Measurements from ENCODE around the gene NLRP13. TPM values are rescaled to one million over a fixed set of nuclear protein-coding genes. Genes with fewer than 3 reads are reported as not detected.

The NLRP13 gene
- total and polyA plus RNA-seq, 9 of the 15 experiments (the other 6 are each of a cell fraction or from before 2014, with no cell fraction given): not detected

- H2AFZ ChIP-seq (ENCODE audit: low read depth, low read length): no peak overlapping the region
- CTCF ChIA-PET (ENCODE audit: low intra/inter-chr PET ratio): no interaction called here
- H3K9me1 ChIP-seq (ENCODE audit: control insufficient read depth, insufficient read depth, low read length): no peaks in the 10 kb centered on the region
- ATAC-seq: no peak
- no peaks in the 10 kb centered on the region for H3K4me1 ChIP-seq (replicated peaks in 1 of 2; ENCODE audit: control insufficient read depth in 2 of 2, insufficient read depth in 2 of 2, low read length in 2 of 2)
- BruUV-seq (replicated peaks): no TSS peak
- H3K36me3 ChIP-seq (ENCODE audit: control insufficient read depth, insufficient read depth, low read length): no peaks in the 10 kb centered on the region
- DNase-seq (ENCODE audit: extremely low read depth in 1 of 4, low spot score in 3 of 4): no peak
- no peak for TF ChIP-seq MEF2A (IDR thresholded peaks at IDR 0.05; ENCODE audit: control insufficient read depth, low read depth, low read length)
- TF ChIP-seq ARHGAP35 (IDR thresholded peaks at IDR 0.05; ENCODE audit: partially characterized antibody): no peak
- TF ChIP-seq NFXL1 (CRISPR knock-in tag; IDR thresholded peaks at IDR 0.05): no peak
- no peak for TF ChIP-seq EP300 (IDR thresholded peaks at IDR 0.05; ENCODE audit: low read length)
- H3K9me3 ChIP-seq (replicated peaks; ENCODE audit: control insufficient read depth, insufficient read depth, low read depth, low read length): no peaks in the 10 kb centered on the region
- WGBS (ENCODE audit: insufficient coverage, low coverage, missing lambda C conversion rate): 0% methylated on average over 7 of the region's 7 CpGs
- POLR2A ChIA-PET: no interaction called here
- no peak overlapping the region for H3K27ac ChIP-seq (ENCODE audit: extremely low read depth, low read depth, low read length)
- H3K9ac ChIP-seq (ENCODE audit: insufficient read depth in 1 of 2, low read depth in 2 of 2, low read length in 2 of 2): no peak overlapping the region
- FAIRE-seq: no peak
- H3K27me3 ChIP-seq (ENCODE audit: control insufficient read depth in 2 of 2, insufficient read depth in 2 of 2, low read length in 2 of 2): no peaks in the 10 kb centered on the region
- intact Hi-C loops (cut with micrococcal nuclease) (no loop called here), in situ Hi-C loops (cut with MboI) (no loop called here)
- H3K4me3 ChIP-seq: no peak overlapping the region
- no peak overlapping the region for H3K4me2 ChIP-seq (ENCODE audit: insufficient read depth, low read length)
- no peaks in the 10 kb centered on the region for H3K79me2 ChIP-seq (ENCODE audit: control insufficient read depth, insufficient read depth, low read length)
- no peaks in the 10 kb centered on the region for H4K20me1 ChIP-seq (replicated peaks; ENCODE audit: control insufficient read depth, insufficient read depth, low read length)
Measured at GRCh38 chr19:55912916-55913315, 19.2 kb downstream of the NLRP13 start.

GRCh38 chr19:55909801-55910200 lies 22.3 kb downstream of the NLRP13 start:
- FAIRE-seq (no peak), DNase-seq (ENCODE audit: extremely low read depth in 1 of 4, low spot score in 3 of 4) (no peak), ATAC-seq (no peak)
- no peak overlapping the region for H3K27ac ChIP-seq (ENCODE audit: extremely low read depth, low read depth, low read length)
- in situ Hi-C loops (cut with MboI) (no loop called here), intact Hi-C loops (cut with micrococcal nuclease) (no loop called here)
- 0% methylated on average over 2 of the region's 2 CpGs for WGBS (ENCODE audit: insufficient coverage, low coverage, missing lambda C conversion rate)
- no peaks in the 10 kb centered on the region for H3K36me3 ChIP-seq (ENCODE audit: control insufficient read depth, insufficient read depth, low read length)
- no peaks in the 10 kb centered on the region for H3K9me3 ChIP-seq (replicated peaks; ENCODE audit: control insufficient read depth, insufficient read depth, low read depth, low read length)
- no peaks in the 10 kb centered on the region for H3K79me2 ChIP-seq (ENCODE audit: control insufficient read depth, insufficient read depth, low read length)
- no peaks in the 10 kb centered on the region for H3K9me1 ChIP-seq (ENCODE audit: control insufficient read depth, insufficient read depth, low read length)
- H2AFZ ChIP-seq (ENCODE audit: low read depth, low read length): no peak overlapping the region
- H3K4me3 ChIP-seq: no peak overlapping the region
- no peaks in the 10 kb centered on the region for H4K20me1 ChIP-seq (replicated peaks; ENCODE audit: control insufficient read depth, insufficient read depth, low read length)
- POLR2A ChIA-PET: interaction anchor here (1.0 kb wide), 1 partner anchor 8 kb away, joined by 3 read pairs; no protein-coding TSS in a partner anchor
- no peak overlapping the region for H3K9ac ChIP-seq (ENCODE audit: insufficient read depth in 1 of 2, low read depth in 2 of 2, low read length in 2 of 2)
- no peaks in the 10 kb centered on the region for H3K4me1 ChIP-seq (replicated peaks in 1 of 2; ENCODE audit: control insufficient read depth in 2 of 2, insufficient read depth in 2 of 2, low read length in 2 of 2)
- no peaks in the 10 kb centered on the region for H3K27me3 ChIP-seq (ENCODE audit: control insufficient read depth in 2 of 2, insufficient read depth in 2 of 2, low read length in 2 of 2)
- H3K4me2 ChIP-seq (ENCODE audit: insufficient read depth, low read length): no peak overlapping the region
- CTCF ChIA-PET (ENCODE audit: low intra/inter-chr PET ratio): no interaction called here
- no TSS peak for BruUV-seq (replicated peaks)
- TF ChIP-seq RHOXF2B (CRISPR knock-in tag; conservative IDR thresholded peaks at IDR 0.05): no peak
- no peak for TF ChIP-seq RREB1 (CRISPR knock-in tag; IDR thresholded peaks at IDR 0.05)
- TF ChIP-seq MITF (IDR thresholded peaks at IDR 0.05): no peak
- TF ChIP-seq ELF1 (tag; IDR thresholded peaks at IDR 0.05): no peak
- TF ChIP-seq ZNF217 (CRISPR knock-in tag; IDR thresholded peaks at IDR 0.05): no peak
- TF ChIP-seq CREBBP (IDR thresholded peaks at IDR 0.05; ENCODE audit: low read depth, low read length): no peak
